Neural cell (in vitro differentiated cells): ENCODE measurements around the gene GSTM5. TPM values are rescaled to one million over a fixed set of nuclear protein-coding genes. Genes with fewer than 3 reads are reported as not detected.

Experiments used
- H2AFZ ChIP-seq: fragments of 200-600, 300-800 bp; sonication (generic), shearing (Covaris generic); 2 replicates; pipeline ENCODE4 v1.6.0; 2014; ENCODE audit warnings: low read depth, mild to moderate bottlenecking, antibody characterized with exemption, low read length, moderate library complexity
- H3F3A ChIP-seq: fragments of 200-600 bp; shearing (Covaris generic); 2 replicates; pipeline ENCODE4 v1.6.1; 2016; ENCODE audit warnings: mild to moderate bottlenecking, moderate library complexity, mixed read lengths, antibody characterized with exemption, low read length; ENCODE audit not compliant: insufficient read depth, poor library complexity, severe bottlenecking
- H3K27ac ChIP-seq: fragments of 200-600, 300-800 bp; sonication (generic), shearing (Covaris generic); 2 replicates; pipeline ENCODE4 v1.5.1; 2014; ENCODE audit warnings: mild to moderate bottlenecking, low read length, moderate library complexity
- H3K27me3 ChIP-seq: fragments of 300-800, 200-600 bp; sonication (generic), shearing (Covaris generic); 2 replicates; pipeline ENCODE4 v1.6.0; 2014; ENCODE audit warnings: mild to moderate bottlenecking, low read depth, low read length, moderate library complexity; ENCODE audit not compliant: insufficient read depth
- H3K36me3 ChIP-seq: fragments of 300-800, 200-600 bp; sonication (generic), shearing (Covaris generic); 2 replicates; pipeline ENCODE4 v1.5.1; 2014; ENCODE audit warnings: mild to moderate bottlenecking, antibody characterized with exemption, low read length, moderate library complexity; ENCODE audit not compliant: insufficient read depth
- H3K4me2 ChIP-seq: fragments of 300-800, 200-600 bp; sonication (generic), shearing (Covaris generic); 2 replicates; pipeline ENCODE4 v1.6.0; 2014; ENCODE audit warnings: mild to moderate bottlenecking, low read length
- H3K4me3 ChIP-seq: fragments of 300-800, 200-600 bp; sonication (generic), shearing (Covaris generic); 2 replicates; pipeline ENCODE4 v1.5.1; 2014; ENCODE audit warnings: mild to moderate bottlenecking, low read length, moderate library complexity
- H3K79me2 ChIP-seq: fragments of 200-600 bp; shearing (Covaris generic); replicated peaks from 2 replicates; pipeline ENCODE4 v1.6.0; 2014; ENCODE audit warnings: mild to moderate bottlenecking, low read length, moderate library complexity; ENCODE audit not compliant: insufficient read depth
- H3K9ac ChIP-seq: fragments of 300-800, 200-600 bp; sonication (generic), shearing (Covaris generic); 2 replicates; pipeline ENCODE4 v1.6.1; 2016; ENCODE audit warnings: mild to moderate bottlenecking, low read length, mixed read lengths
- H3K9me2 ChIP-seq: fragments of 200-600 bp; shearing (Covaris generic); 2 replicates; pipeline ENCODE4 v1.6.1; 2016; ENCODE audit warnings: mild to moderate bottlenecking, low read length, mixed read lengths; ENCODE audit not compliant: insufficient read depth
- H3K9me3 ChIP-seq: fragments of 200-600, 300-800 bp; sonication (generic), shearing (Covaris generic); 2 replicates; pipeline ENCODE4 v1.6.1; 2016; ENCODE audit warnings: mild to moderate bottlenecking, mixed run types, low read length, moderate library complexity, mixed read lengths
- H4K20me1 ChIP-seq: fragments of 200-600 bp; shearing (Covaris generic); 2 replicates; pipeline ENCODE4 v1.6.1; 2016; ENCODE audit warnings: mild to moderate bottlenecking, mixed run types; ENCODE audit not compliant: insufficient read depth
- EP300 ChIP-seq: fragments of 450-650 bp; conservative IDR thresholded peaks from 2 replicates; pipeline ENCODE4 v1.6.1; 2014; ENCODE audit warnings: antibody characterized with exemption, mild to moderate bottlenecking, moderate library complexity; ENCODE audit not compliant: poor library complexity, severe bottlenecking
- EZH2 ChIP-seq: fragments of 200-600, 300-800 bp; shearing (Covaris generic), sonication (generic); IDR thresholded peaks from 2 replicates; pipeline ENCODE4 v1.6.1; 2014; ENCODE audit warnings: antibody characterized with exemption, low read length, borderline replicate concordance, mild to moderate bottlenecking; ENCODE audit not compliant: insufficient read depth, poor library complexity, severe bottlenecking
- MXI1 ChIP-seq: fragments of 450-650 bp; conservative IDR thresholded peaks from 2 replicates; pipeline ENCODE4 v1.6.1; 2014; ENCODE audit warnings: antibody characterized with exemption, mild to moderate bottlenecking; ENCODE audit not compliant: poor library complexity, severe bottlenecking
- POLR2AphosphoS5 ChIP-seq: IDR thresholded peaks from 2 replicates; pipeline ENCODE4 v1.6.1; 2012
- RAD21 ChIP-seq: fragments of 450-650 bp; conservative IDR thresholded peaks from 2 replicates; pipeline ENCODE4 v1.6.1; 2014; ENCODE audit warnings: antibody characterized with exemption, mild to moderate bottlenecking, moderate library complexity
- SMC3 ChIP-seq: fragments of 450-650 bp; conservative IDR thresholded peaks from 2 replicates; pipeline ENCODE4 v1.6.1; 2014; ENCODE audit warnings: antibody characterized with exemption, mild to moderate bottlenecking, moderate library complexity; ENCODE audit not compliant: poor library complexity
- TAF1 ChIP-seq: IDR thresholded peaks from 2 replicates; pipeline ENCODE4 v1.6.1; 2012; ENCODE audit warnings: low read depth
- polyA plus RNA-seq: library from polyadenylated mRNA; depleted of rRNA; stranded (reverse); fragments of >200 nt; gene quantifications from 2 replicates; pipeline ENCODE4 v1.2.3, GENCODE V29; 2014
- TF ChIP-seq, protein P1 (sequence below): fragments of 450-650 bp; IDR thresholded peaks from 2 replicates; pipeline ENCODE4 v1.5.1; 2014; ENCODE audit warnings: antibody characterized with exemption, mild to moderate bottlenecking, moderate library complexity; ENCODE audit not compliant: poor library complexity, severe bottlenecking
- TF ChIP-seq, protein P2 (sequence below): IDR thresholded peaks from 2 replicates; pipeline ENCODE4 v1.6.1; 2012; ENCODE audit warnings: borderline replicate concordance

GSTM5 gene
- polyA plus RNA-seq, 1 donor from 2014 or later, result not detected

DNA sequence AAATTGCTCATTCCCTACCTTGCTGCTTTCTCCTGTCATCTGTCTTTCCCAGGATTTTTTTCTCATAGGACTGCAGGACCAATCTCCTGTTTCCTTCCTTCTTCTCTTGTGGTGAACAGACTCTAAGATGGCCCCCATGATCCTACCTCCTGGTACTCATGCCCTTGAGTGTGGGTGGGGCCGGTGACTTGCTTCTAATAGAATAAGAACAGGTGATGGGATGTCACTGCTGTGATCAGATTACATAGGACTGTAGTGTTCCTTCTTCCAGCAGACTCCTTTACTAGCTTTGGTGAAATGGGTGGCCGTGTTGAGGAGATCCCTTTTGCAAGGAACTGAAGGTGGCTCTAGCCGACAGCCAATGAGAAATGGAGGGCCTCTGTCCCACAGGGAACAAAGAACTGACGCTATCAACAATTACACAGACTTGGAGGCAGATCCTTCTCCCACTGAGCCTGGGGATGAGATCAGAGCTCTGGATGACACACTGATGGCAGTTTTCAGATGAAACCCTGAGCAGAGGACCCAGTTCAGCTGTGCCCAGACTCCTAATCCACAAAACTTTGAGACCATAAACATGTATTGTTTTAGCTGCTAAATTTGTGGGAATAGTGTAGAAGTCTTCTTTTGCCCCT lies 21.3 kb downstream of the GSTM5 start:
- Histone ChIP-seq H3K4me2 (no peak overlapping the region), H3F3A (no peaks in the 10 kb centered on the region), H3K27ac (no peak overlapping the region), H4K20me1 (no peaks in the 10 kb centered on the region), H3K4me3 (no peak overlapping the region), H3K27me3 (no peaks in the 10 kb centered on the region), H3K9ac (no peak overlapping the region), H2AFZ (no peak overlapping the region), H3K9me2 (no peaks in the 10 kb centered on the region), H3K79me2 (no peaks in the 10 kb centered on the region), H3K9me3 (no peaks in the 10 kb centered on the region), H3K36me3 (peaks cover 16% of the 10 kb centered on the region)
- TF ChIP-seq EP300, result no peak
- TF ChIP-seq, protein P1, sequence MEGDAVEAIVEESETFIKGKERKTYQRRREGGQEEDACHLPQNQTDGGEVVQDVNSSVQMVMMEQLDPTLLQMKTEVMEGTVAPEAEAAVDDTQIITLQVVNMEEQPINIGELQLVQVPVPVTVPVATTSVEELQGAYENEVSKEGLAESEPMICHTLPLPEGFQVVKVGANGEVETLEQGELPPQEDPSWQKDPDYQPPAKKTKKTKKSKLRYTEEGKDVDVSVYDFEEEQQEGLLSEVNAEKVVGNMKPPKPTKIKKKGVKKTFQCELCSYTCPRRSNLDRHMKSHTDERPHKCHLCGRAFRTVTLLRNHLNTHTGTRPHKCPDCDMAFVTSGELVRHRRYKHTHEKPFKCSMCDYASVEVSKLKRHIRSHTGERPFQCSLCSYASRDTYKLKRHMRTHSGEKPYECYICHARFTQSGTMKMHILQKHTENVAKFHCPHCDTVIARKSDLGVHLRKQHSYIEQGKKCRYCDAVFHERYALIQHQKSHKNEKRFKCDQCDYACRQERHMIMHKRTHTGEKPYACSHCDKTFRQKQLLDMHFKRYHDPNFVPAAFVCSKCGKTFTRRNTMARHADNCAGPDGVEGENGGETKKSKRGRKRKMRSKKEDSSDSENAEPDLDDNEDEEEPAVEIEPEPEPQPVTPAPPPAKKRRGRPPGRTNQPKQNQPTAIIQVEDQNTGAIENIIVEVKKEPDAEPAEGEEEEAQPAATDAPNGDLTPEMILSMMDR, result no peak
- no peak for TF ChIP-seq SMC3
- TF ChIP-seq RAD21, result no peak
- no peak for TF ChIP-seq EZH2
- TF ChIP-seq TAF1, result no peak
- TF ChIP-seq POLR2AphosphoS5, result no peak
- TF ChIP-seq, protein P2, sequence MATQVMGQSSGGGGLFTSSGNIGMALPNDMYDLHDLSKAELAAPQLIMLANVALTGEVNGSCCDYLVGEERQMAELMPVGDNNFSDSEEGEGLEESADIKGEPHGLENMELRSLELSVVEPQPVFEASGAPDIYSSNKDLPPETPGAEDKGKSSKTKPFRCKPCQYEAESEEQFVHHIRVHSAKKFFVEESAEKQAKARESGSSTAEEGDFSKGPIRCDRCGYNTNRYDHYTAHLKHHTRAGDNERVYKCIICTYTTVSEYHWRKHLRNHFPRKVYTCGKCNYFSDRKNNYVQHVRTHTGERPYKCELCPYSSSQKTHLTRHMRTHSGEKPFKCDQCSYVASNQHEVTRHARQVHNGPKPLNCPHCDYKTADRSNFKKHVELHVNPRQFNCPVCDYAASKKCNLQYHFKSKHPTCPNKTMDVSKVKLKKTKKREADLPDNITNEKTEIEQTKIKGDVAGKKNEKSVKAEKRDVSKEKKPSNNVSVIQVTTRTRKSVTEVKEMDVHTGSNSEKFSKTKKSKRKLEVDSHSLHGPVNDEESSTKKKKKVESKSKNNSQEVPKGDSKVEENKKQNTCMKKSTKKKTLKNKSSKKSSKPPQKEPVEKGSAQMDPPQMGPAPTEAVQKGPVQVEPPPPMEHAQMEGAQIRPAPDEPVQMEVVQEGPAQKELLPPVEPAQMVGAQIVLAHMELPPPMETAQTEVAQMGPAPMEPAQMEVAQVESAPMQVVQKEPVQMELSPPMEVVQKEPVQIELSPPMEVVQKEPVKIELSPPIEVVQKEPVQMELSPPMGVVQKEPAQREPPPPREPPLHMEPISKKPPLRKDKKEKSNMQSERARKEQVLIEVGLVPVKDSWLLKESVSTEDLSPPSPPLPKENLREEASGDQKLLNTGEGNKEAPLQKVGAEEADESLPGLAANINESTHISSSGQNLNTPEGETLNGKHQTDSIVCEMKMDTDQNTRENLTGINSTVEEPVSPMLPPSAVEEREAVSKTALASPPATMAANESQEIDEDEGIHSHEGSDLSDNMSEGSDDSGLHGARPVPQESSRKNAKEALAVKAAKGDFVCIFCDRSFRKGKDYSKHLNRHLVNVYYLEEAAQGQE, result no peak
- TF ChIP-seq MXI1, result no peak

DNA sequence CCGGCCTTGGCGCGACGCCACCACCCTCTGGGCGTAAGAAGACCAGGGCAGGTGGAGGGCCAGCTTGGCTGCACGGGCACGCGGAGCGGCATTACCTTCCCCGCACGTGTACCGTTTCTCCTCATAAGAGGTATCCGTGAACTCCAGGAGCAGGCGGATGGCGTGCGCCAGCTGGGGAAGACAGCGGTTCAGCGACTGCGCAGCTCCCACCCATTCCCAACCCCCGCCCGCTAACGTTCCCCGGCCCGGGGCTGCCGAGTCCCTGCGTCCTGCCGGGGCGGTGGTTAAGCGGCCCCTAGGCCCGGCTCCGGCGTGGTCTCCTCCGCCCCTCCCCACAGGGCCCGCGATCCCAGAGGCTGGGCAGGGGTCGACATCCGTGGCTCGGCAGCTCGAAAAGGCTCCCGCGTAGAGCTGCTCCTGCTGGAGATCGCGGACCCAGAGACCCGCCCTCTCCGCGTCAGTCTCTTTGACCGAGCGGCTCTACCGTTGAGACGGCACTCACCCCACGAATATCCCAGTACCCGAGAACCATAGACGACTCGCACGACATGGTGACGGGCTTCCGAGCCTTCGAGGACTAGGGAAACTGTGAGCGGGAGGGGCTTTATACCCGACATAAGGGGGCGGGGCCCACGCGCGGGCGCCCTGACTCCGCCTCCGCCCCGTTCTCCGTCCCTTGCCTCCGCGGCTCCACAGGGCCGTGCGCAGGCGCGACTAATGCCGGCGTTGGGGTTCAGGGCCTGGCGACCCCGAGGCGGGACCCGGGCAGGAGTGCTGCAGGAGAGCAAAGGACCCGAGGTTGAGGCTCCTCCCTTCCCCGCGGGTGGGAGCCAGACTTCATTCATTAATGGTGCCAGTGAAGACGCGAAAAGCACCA lies 27.9 kb downstream of the GSTM5 start:
- H2AFZ ChIP-seq, result peak overlapping the region; percentile 75
- no peaks in the 10 kb centered on the region for H3K9me2 ChIP-seq
- H3K9me3 ChIP-seq, result no peaks in the 10 kb centered on the region
- H3K27me3 ChIP-seq, result no peaks in the 10 kb centered on the region
- H3K4me2 ChIP-seq, result peak overlapping the region; percentile 56
- peak overlapping the region; percentile 90 for H3K27ac ChIP-seq
- H4K20me1 ChIP-seq, result no peaks in the 10 kb centered on the region
- H3K9ac ChIP-seq, result peak overlapping the region; percentile 89
- no peaks in the 10 kb centered on the region for H3F3A ChIP-seq
- H3K79me2 ChIP-seq, result no peaks in the 10 kb centered on the region
- H3K36me3 ChIP-seq, result peaks cover 16% of the 10 kb centered on the region
- TF ChIP-seq RAD21 (no peak), POLR2AphosphoS5 (peak; percentile 97), SMC3 (peak; percentile 53), MXI1 (peak; percentile 97)
- TF ChIP-seq, protein P2, result peak; percentile 11
- peak overlapping the region; percentile 98 for H3K4me3 ChIP-seq
